22Rv1 (cell line): ENCODE measurements around the gene EPHB1.

Experiments
- H3K27ac ChIP-seq: fragments of 450-650 bp; 2 replicates; pipeline ENCODE4 v1.5.1; 2017
- CTCF ChIP-seq: fragments of 450-650 bp; IDR thresholded peaks from 2 replicates; pipeline ENCODE4 v1.5.1; 2017; ENCODE audit warnings: mild to moderate bottlenecking
- ZFX ChIP-seq: fragments of 450-650 bp; IDR thresholded peaks from 2 replicates; pipeline ENCODE4 v1.6.1; 2017; ENCODE audit warnings: antibody characterized with exemption, borderline replicate concordance

Gene EPHB1

GRCh38 chr3:134846084-134846483, 51.0 kb downstream of the EPHB1 start:
- TF ChIP-seq CTCF (no peak), ZFX (no peak)
- H3K27ac ChIP-seq = no peak overlapping the region

GRCh38 chr3:134846911-134847317, 51.9 kb downstream of the EPHB1 start:
- H3K27ac ChIP-seq = no peak overlapping the region
- TF ChIP-seq CTCF (no peak), ZFX (no peak)

GRCh38 chr3:134847349-134847748, 52.3 kb downstream of the EPHB1 start:
- TF ChIP-seq ZFX = no peak
- TF ChIP-seq CTCF = no peak
- H3K27ac ChIP-seq = no peak overlapping the region

- no peak overlapping the region for H3K27ac ChIP-seq
- TF ChIP-seq CTCF = no peak
- no peak for TF ChIP-seq ZFX
Observed at GRCh38 chr3:134849561-134849960, 54.5 kb downstream of the EPHB1 start.

- TF ChIP-seq CTCF (no peak), ZFX (no peak)
- H3K27ac ChIP-seq = no peak overlapping the region
Observed at GRCh38 chr3:134850761-134851160, 55.7 kb downstream of the EPHB1 start.

- H3K27ac ChIP-seq = no peak overlapping the region
- TF ChIP-seq ZFX = no peak
- TF ChIP-seq CTCF = no peak
Observed at GRCh38 chr3:134852132-134852531, 57.1 kb downstream of the EPHB1 start.

GRCh38 chr3:134852893-134853351, 57.9 kb downstream of the EPHB1 start:
- H3K27ac ChIP-seq = no peak overlapping the region
- no peak for TF ChIP-seq CTCF
- no peak for TF ChIP-seq ZFX

GRCh38 chr3:134854254-134854653, 59.2 kb downstream of the EPHB1 start:
- H3K27ac ChIP-seq = no peak overlapping the region
- no peak for TF ChIP-seq ZFX
- TF ChIP-seq CTCF = no peak
